Rectal smooth muscle tissue (tissue), 1 donor: Measurements from ENCODE around the gene CCDC6.

Experiments used
- H3K27ac ChIP-seq: one replicate; pipeline ENCODE4 v1.7.0; 2013; ENCODE audit warnings: low read depth, low read length, inconsistent platforms
- H3K27me3 ChIP-seq: one replicate; pipeline ENCODE4 v1.7.0; 2013; ENCODE audit warnings: low read length; ENCODE audit not compliant: control insufficient read depth, insufficient read depth
- H3K36me3 ChIP-seq: one replicate; pipeline ENCODE4 v1.7.0; 2013; ENCODE audit warnings: low read length; ENCODE audit not compliant: control insufficient read depth, insufficient read depth
- H3K4me1 ChIP-seq: one replicate; pipeline ENCODE4 v1.7.0; 2013; ENCODE audit warnings: low read length; ENCODE audit not compliant: control insufficient read depth, insufficient read depth
- H3K4me3 ChIP-seq: one replicate; pipeline ENCODE4 v1.7.0; 2013; ENCODE audit warnings: low read length
- H3K9ac ChIP-seq: one replicate; pipeline ENCODE4 v1.7.0; 2013; ENCODE audit warnings: low read length

CCDC6 gene

GRCh38 chr10:59857049-59857448, 49.3 kb downstream of the CCDC6 start:
- no peaks in the 10 kb centered on the region for H3K27me3 ChIP-seq
- no peaks in the 10 kb centered on the region for H3K36me3 ChIP-seq
- H3K9ac ChIP-seq, result no peak overlapping the region
- H3K4me1 ChIP-seq, result peaks cover 3% of the 10 kb centered on the region
- H3K27ac ChIP-seq, result no peak overlapping the region
- H3K4me3 ChIP-seq, result no peak overlapping the region

GRCh38 chr10:59856104-59856503, 50.3 kb downstream of the CCDC6 start:
- Histone ChIP-seq H3K4me3 (no peak overlapping the region), H3K4me1 (peaks cover 3% of the 10 kb centered on the region), H3K36me3 (no peaks in the 10 kb centered on the region), H3K9ac (no peak overlapping the region), H3K27me3 (no peaks in the 10 kb centered on the region), H3K27ac (no peak overlapping the region)

GRCh38 chr10:59854571-59854970, 51.8 kb downstream of the CCDC6 start:
- H3K36me3 ChIP-seq, result no peaks in the 10 kb centered on the region
- no peak overlapping the region for H3K9ac ChIP-seq
- peaks cover 3% of the 10 kb centered on the region for H3K4me1 ChIP-seq
- H3K27me3 ChIP-seq, result no peaks in the 10 kb centered on the region
- no peak overlapping the region for H3K4me3 ChIP-seq
- H3K27ac ChIP-seq, result no peak overlapping the region

GRCh38 chr10:59852670-59853069, 53.7 kb downstream of the CCDC6 start:
- Histone ChIP-seq H3K36me3 (peaks cover 4% of the 10 kb centered on the region), H3K4me3 (no peak overlapping the region), H3K9ac (no peak overlapping the region), H3K27me3 (no peaks in the 10 kb centered on the region), H3K27ac (no peak overlapping the region), H3K4me1 (peaks cover 3% of the 10 kb centered on the region)

GRCh38 chr10:59851864-59852263, 54.5 kb downstream of the CCDC6 start:
- no peaks in the 10 kb centered on the region for H3K27me3 ChIP-seq
- H3K4me1 ChIP-seq, result peaks cover 3% of the 10 kb centered on the region
- no peak overlapping the region for H3K4me3 ChIP-seq
- no peak overlapping the region for H3K9ac ChIP-seq
- peaks cover 4% of the 10 kb centered on the region for H3K36me3 ChIP-seq
- H3K27ac ChIP-seq, result no peak overlapping the region

GRCh38 chr10:59847888-59848287, 58.5 kb downstream of the CCDC6 start:
- no peak overlapping the region for H3K27ac ChIP-seq

GRCh38 chr10:59847326-59847725, 59.0 kb downstream of the CCDC6 start:
- H3K36me3 ChIP-seq, result peaks cover 4% of the 10 kb centered on the region

More at GRCh38 chr10:59847888-59848287, 58.5 kb downstream of the CCDC6 start:
- no peaks in the 10 kb centered on the region for H3K27me3 ChIP-seq
- no peak overlapping the region for H3K9ac ChIP-seq
- no peak overlapping the region for H3K4me3 ChIP-seq
- peaks cover 4% of the 10 kb centered on the region for H3K36me3 ChIP-seq
- H3K4me1 ChIP-seq, result no peaks in the 10 kb centered on the region

GRCh38 chr10:59844436-59844835, 61.9 kb downstream of the CCDC6 start:
- Histone ChIP-seq H3K4me1 (no peaks in the 10 kb centered on the region), H3K9ac (no peak overlapping the region), H3K4me3 (no peak overlapping the region), H3K27me3 (no peaks in the 10 kb centered on the region), H3K27ac (no peak overlapping the region), H3K36me3 (peaks cover 4% of the 10 kb centered on the region)

More at GRCh38 chr10:59847326-59847725, 59.0 kb downstream of the CCDC6 start:
- Histone ChIP-seq H3K4me1 (no peaks in the 10 kb centered on the region), H3K27me3 (no peaks in the 10 kb centered on the region), H3K9ac (no peak overlapping the region), H3K4me3 (no peak overlapping the region), H3K27ac (no peak overlapping the region)

GRCh38 chr10:59843748-59844147, 62.6 kb downstream of the CCDC6 start:
- Histone ChIP-seq H3K9ac (no peak overlapping the region), H3K27ac (no peak overlapping the region), H3K4me1 (no peaks in the 10 kb centered on the region), H3K4me3 (no peak overlapping the region), H3K27me3 (no peaks in the 10 kb centered on the region), H3K36me3 (peaks cover 4% of the 10 kb centered on the region)

- Histone ChIP-seq H3K4me3 (no peak overlapping the region), H3K9ac (no peak overlapping the region), H3K36me3 (no peaks in the 10 kb centered on the region), H3K27me3 (no peaks in the 10 kb centered on the region), H3K4me1 (peaks cover 7% of the 10 kb centered on the region), H3K27ac (no peak overlapping the region)
These were observed 66.8 kb downstream of the CCDC6 start for GRCh38 chr10:59839576-59839975.

- no peak overlapping the region for H3K27ac ChIP-seq
- H3K4me1 ChIP-seq, result peaks cover 7% of the 10 kb centered on the region
- no peak overlapping the region for H3K9ac ChIP-seq
- H3K27me3 ChIP-seq, result no peaks in the 10 kb centered on the region
- H3K4me3 ChIP-seq, result no peak overlapping the region
- H3K36me3 ChIP-seq, result no peaks in the 10 kb centered on the region
These were observed 68.1 kb downstream of the CCDC6 start for GRCh38 chr10:59838085-59838789.

- H3K27me3 ChIP-seq, result no peaks in the 10 kb centered on the region
- H3K36me3 ChIP-seq, result peaks cover 4% of the 10 kb centered on the region
- no peak overlapping the region for H3K27ac ChIP-seq
- no peak overlapping the region for H3K9ac ChIP-seq
- peaks cover 7% of the 10 kb centered on the region for H3K4me1 ChIP-seq
- no peak overlapping the region for H3K4me3 ChIP-seq
These were observed 72.5 kb downstream of the CCDC6 start for GRCh38 chr10:59833810-59834209.

GRCh38 chr10:59832506-59832905, 73.8 kb downstream of the CCDC6 start:
- peaks cover 7% of the 10 kb centered on the region for H3K4me1 ChIP-seq
- no peak overlapping the region for H3K4me3 ChIP-seq
- no peak overlapping the region for H3K9ac ChIP-seq
- peaks cover 4% of the 10 kb centered on the region for H3K36me3 ChIP-seq
- no peaks in the 10 kb centered on the region for H3K27me3 ChIP-seq
- H3K27ac ChIP-seq, result no peak overlapping the region
